ENCODE measurements around the gene ABHD8.

DNA sequence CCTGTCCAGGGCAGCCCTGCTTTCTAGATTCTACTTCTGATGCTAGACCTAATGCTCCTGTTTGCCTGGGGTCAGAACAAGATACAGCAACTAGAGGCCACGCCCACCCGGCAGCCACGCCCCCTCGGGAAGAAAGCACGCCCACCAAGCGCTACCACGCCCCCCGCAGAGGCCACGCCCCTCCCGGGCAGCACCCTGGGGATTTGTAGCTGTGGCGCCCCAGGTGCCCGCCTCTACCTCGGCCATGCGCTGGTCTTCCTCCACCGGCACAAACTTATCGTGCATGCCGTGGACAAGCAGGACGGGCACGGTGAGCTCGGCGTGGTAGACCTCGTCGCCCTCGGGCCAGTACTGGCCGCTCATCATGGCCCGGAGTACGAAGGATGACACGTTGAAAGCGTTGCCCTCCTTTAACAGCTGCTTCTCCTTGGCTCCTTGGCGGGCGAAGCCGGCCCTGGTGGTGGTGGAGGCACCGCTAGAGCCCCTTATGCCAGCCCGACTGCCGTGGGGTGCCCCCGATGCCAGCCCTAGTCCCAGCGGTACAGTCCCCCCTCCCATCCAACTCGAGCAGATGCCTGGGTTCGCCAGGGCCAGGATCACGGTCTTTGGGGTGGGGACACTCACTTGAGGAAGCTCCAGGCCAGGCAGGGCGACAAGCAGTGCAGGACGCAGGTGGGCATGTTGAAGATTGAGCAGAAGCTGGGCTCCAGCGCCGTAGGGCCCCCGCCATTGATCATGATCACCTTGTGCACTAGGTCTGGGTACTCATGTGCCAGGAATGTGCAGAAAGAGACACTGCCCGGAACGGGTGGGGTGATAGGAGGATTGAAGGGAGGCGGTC is 9.0 kb downstream of the ABHD8 start:
- TF ChIP-seq RFX5 (IDR thresholded peaks at IDR 0.05; ENCODE audit: low read depth, low read length) = no peak
- TF ChIP-seq, protein P1, sequence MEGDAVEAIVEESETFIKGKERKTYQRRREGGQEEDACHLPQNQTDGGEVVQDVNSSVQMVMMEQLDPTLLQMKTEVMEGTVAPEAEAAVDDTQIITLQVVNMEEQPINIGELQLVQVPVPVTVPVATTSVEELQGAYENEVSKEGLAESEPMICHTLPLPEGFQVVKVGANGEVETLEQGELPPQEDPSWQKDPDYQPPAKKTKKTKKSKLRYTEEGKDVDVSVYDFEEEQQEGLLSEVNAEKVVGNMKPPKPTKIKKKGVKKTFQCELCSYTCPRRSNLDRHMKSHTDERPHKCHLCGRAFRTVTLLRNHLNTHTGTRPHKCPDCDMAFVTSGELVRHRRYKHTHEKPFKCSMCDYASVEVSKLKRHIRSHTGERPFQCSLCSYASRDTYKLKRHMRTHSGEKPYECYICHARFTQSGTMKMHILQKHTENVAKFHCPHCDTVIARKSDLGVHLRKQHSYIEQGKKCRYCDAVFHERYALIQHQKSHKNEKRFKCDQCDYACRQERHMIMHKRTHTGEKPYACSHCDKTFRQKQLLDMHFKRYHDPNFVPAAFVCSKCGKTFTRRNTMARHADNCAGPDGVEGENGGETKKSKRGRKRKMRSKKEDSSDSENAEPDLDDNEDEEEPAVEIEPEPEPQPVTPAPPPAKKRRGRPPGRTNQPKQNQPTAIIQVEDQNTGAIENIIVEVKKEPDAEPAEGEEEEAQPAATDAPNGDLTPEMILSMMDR (conservative IDR thresholded peaks at IDR 0.05; ENCODE audit: low read depth, low read length) = no peak

All from IMR-90 (cell line).